Tibial nerve (tissue), 4 donors: ENCODE data around the gene TRIM61.

ENCODE experiments used
- CTCF ChIP-seq, 5 experiments: fragments of 200-600 bp in 3 of 5; fragments of 450-650 bp in 2 of 5; sonication (generic) in 3 of 5; IDR thresholded peaks; one replicate each; pipeline ENCODE4 v1.5.1; 2016 to 2019; ENCODE audit warnings: antibody characterized with exemption in 5 of 5, mild to moderate bottlenecking in 3 of 5, moderate library complexity in 2 of 5
- EP300 ChIP-seq, 2 donors: sonication (generic); formaldehyde crosslinking; IDR thresholded peaks; one replicate each; pipeline ENCODE4 v1.6.1; 2017; ENCODE audit warnings: antibody characterized with exemption in 2 of 2, mild to moderate bottlenecking in 1 of 2
- POLR2A ChIP-seq, 2 donors: fragments of 450-650 bp; IDR thresholded peaks; one replicate each; pipeline ENCODE4 v1.6.1; 2017; ENCODE audit warnings: antibody characterized with exemption in 2 of 2, mild to moderate bottlenecking in 2 of 2, moderate library complexity in 2 of 2

GRCh38 chr4:165016971-165017370 is 39.5 kb upstream of the TRIM61 start:
- TF ChIP-seq CTCF (IDR thresholded peaks at IDR 0.05) (no peak), EP300 (IDR thresholded peaks at IDR 0.05) (no peak), POLR2A (IDR thresholded peaks at IDR 0.05) (no peak)
